ENCODE measurements around the gene AIG1. TPM values are rescaled to one million over a fixed set of nuclear protein-coding genes. Genes with fewer than 3 reads are reported as not detected.
"Not testable (repeated sequence)": the region's sequence is repeated elsewhere in the genome, so short reads cannot be mapped to it uniquely, and the experiment has no call there.

AIG1 gene
- total and polyA plus RNA-seq, 2 experiments from 2014 or later, result 44.7 to 46.9 TPM

- in situ Hi-C loops (cut with MboI), result no loop called here
- Histone ChIP-seq H3K4me2 (ENCODE audit: unreplicated experiment) (no peak overlapping the region), H3K27ac (no peak overlapping the region), H3F3A (ENCODE audit: insufficient read depth) (no peaks in the 10 kb centered on the region), H3K4me1 (ENCODE audit: insufficient read depth) (no peaks in the 10 kb centered on the region; the same call in 1 of the 2 replicates), H3K4me3 (no peak overlapping the region), H3K27me3 (replicated peaks; ENCODE audit: insufficient read depth) (no peaks in the 10 kb centered on the region), H3K9ac (no peak overlapping the region), H2AFZ (no peak overlapping the region), H3K79me2 (ENCODE audit: insufficient read depth) (no peaks in the 10 kb centered on the region), H3K36me3 (ENCODE audit: low read depth) (no peaks in the 10 kb centered on the region), H3K9me3 (ENCODE audit: low read depth) (no peaks in the 10 kb centered on the region), H4K20me1 (ENCODE audit: insufficient read depth) (no peaks in the 10 kb centered on the region), H3K9me2 (ENCODE audit: insufficient read depth) (no peaks in the 10 kb centered on the region)
- peak; percentile 32 for DNase-seq
- 8 to 15% methylated on average over 2 of the region's 2 CpGs for WGBS, 2 experiments (ENCODE audit: low coverage in 1 of 2, low lambda C conversion rate in 2 of 2, missing lambda C conversion rate in 2 of 2)
- TF ChIP-seq EZH2phosphoT487 (IDR thresholded peaks at IDR 0.05; ENCODE audit: insufficient read depth, low read depth) (no peak), EZH2 (IDR thresholded peaks at IDR 0.05; ENCODE audit: insufficient read depth, poor library complexity, severe bottlenecking) (no peak)
Observed at GRCh38 chr6:143167224-143167623, 106.5 kb downstream of the AIG1 start.

DNA sequence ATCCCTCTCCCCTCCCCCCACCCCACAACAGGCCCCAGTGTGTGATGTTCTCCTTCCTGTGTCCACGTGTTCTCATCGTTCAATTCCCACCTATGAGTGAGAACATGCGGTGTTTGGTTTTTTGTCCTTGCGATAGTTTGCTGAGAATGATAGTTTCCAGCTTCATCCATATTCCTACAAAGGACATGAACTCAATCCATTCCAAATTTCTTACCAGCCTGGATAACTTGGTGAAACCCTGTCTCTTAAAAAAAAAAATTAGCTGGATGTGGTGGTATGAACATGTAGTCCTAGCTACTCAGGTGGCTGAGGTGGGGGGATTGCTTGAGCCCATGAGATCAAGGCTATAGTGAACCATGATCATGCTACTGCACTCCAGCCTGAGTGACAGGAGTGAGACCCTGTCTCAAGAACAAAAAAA, 107.7 kb downstream of the AIG1 start:
- H3K27ac ChIP-seq; H3K36me3 ChIP-seq (ENCODE audit: low read depth); H3K79me2 ChIP-seq (ENCODE audit: insufficient read depth); H3K9me2 ChIP-seq (ENCODE audit: insufficient read depth); H3K4me2 ChIP-seq (ENCODE audit: unreplicated experiment); DNase-seq; H2AFZ ChIP-seq; H3F3A ChIP-seq (ENCODE audit: insufficient read depth); H3K4me1 ChIP-seq (ENCODE audit: insufficient read depth); H3K27me3 ChIP-seq (replicated peaks; ENCODE audit: insufficient read depth); H3K9me3 ChIP-seq (ENCODE audit: low read depth); H4K20me1 ChIP-seq (ENCODE audit: insufficient read depth); H3K9ac ChIP-seq; in situ Hi-C loops (cut with MboI); H3K4me3 ChIP-seq: not testable (repeated sequence)
- WGBS, 2 experiments (ENCODE audit: low coverage in 1 of 2, low lambda C conversion rate in 2 of 2, missing lambda C conversion rate in 2 of 2), result 97 to 98% methylated on average over 4 of the region's 4 CpGs

DNA sequence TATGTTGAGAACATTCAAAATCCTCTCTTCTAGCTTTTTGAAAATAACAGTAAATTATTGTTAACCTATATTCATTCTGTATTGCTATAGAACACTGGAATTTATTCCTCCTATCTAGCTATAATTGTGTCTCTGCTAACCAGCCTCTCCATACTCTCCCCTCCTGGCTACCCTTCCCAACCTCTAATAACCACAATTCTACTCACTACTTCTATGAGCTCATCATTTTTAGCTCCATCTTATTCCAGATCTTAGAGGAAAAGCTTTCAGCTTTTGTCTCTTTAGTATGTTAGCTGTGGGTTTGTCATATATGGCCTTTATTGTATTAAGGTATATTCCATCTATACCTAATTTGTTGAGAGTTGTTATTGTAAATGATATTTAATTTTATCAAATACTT, 108.8 kb downstream of the AIG1 start:
- H2AFZ ChIP-seq, result no peak overlapping the region
- H3K27me3 ChIP-seq (replicated peaks; ENCODE audit: insufficient read depth), result no peaks in the 10 kb centered on the region
- TF ChIP-seq EZH2phosphoT487 (IDR thresholded peaks at IDR 0.05; ENCODE audit: insufficient read depth, low read depth) (no peak), EZH2 (IDR thresholded peaks at IDR 0.05; ENCODE audit: insufficient read depth, poor library complexity, severe bottlenecking) (no peak)
- no peak overlapping the region for H3K27ac ChIP-seq
- no peaks in the 10 kb centered on the region; the same call in 1 of the 2 replicates for H3K4me1 ChIP-seq (ENCODE audit: insufficient read depth)
- H3K9me3 ChIP-seq (ENCODE audit: low read depth), result no peaks in the 10 kb centered on the region
- H3K4me3 ChIP-seq, result no peak overlapping the region
- H3K9me2 ChIP-seq (ENCODE audit: insufficient read depth), result no peaks in the 10 kb centered on the region
- in situ Hi-C loops (cut with MboI), result no loop called here
- no peak overlapping the region for H3K9ac ChIP-seq
- H3K79me2 ChIP-seq (ENCODE audit: insufficient read depth), result no peaks in the 10 kb centered on the region
- no peaks in the 10 kb centered on the region for H3F3A ChIP-seq (ENCODE audit: insufficient read depth)
- H3K36me3 ChIP-seq (ENCODE audit: low read depth), result 0 out of 2 replicates have a peak, but pooled peaks cover 3% of the 10 kb centered on the region
- H4K20me1 ChIP-seq (ENCODE audit: insufficient read depth), result no peaks in the 10 kb centered on the region
- no peak for DNase-seq
- no peak overlapping the region for H3K4me2 ChIP-seq (ENCODE audit: unreplicated experiment)

DNA sequence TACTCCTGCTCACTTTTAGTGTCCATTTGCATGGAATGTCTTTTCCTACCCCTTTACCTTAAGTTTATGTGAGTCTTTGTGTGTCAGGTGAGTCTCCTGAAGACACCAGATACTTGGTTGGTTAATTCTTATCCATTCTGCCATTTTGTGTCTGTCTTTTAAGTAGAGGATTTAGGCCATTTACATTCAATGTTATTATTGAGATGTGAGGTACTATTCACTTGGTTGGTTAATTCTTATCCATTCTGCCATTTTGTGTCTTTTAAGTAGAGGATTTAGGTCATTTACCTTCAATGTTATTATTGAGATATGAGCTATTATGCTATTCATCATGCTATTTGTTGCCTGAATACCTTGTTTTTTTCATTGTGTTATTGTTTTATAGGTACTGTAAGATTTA, 113.8 kb downstream of the AIG1 start:
- no peak for TF ChIP-seq EZH2phosphoT487 (IDR thresholded peaks at IDR 0.05; ENCODE audit: insufficient read depth, low read depth)
- no peak for TF ChIP-seq EZH2 (IDR thresholded peaks at IDR 0.05; ENCODE audit: insufficient read depth, poor library complexity, severe bottlenecking)
- H3K27me3 ChIP-seq (replicated peaks; ENCODE audit: insufficient read depth), result no peaks in the 10 kb centered on the region
- no peaks in the 10 kb centered on the region for H3K79me2 ChIP-seq (ENCODE audit: insufficient read depth)
- no peaks in the 10 kb centered on the region for H3K9me2 ChIP-seq (ENCODE audit: insufficient read depth)
- H3K9ac ChIP-seq, result no peak overlapping the region
- H3K4me2 ChIP-seq (ENCODE audit: unreplicated experiment), result no peak overlapping the region
- no peak overlapping the region for H3K27ac ChIP-seq
- H4K20me1 ChIP-seq (ENCODE audit: insufficient read depth), result no peaks in the 10 kb centered on the region
- 0 out of 2 replicates have a peak, but pooled peaks cover 3% of the 10 kb centered on the region for H3K36me3 ChIP-seq (ENCODE audit: low read depth)
- H3F3A ChIP-seq (ENCODE audit: insufficient read depth), result peaks cover 9% of the 10 kb centered on the region; the same call in 1 of the 2 replicates
- no peaks in the 10 kb centered on the region for H3K9me3 ChIP-seq (ENCODE audit: low read depth)
- H3K4me3 ChIP-seq, result no peak overlapping the region
- in situ Hi-C loops (cut with MboI), result no loop called here
- H2AFZ ChIP-seq, result no peak overlapping the region
- peaks cover 10% of the 10 kb centered on the region for H3K4me1 ChIP-seq (ENCODE audit: insufficient read depth)
- DNase-seq, result no peak

DNA sequence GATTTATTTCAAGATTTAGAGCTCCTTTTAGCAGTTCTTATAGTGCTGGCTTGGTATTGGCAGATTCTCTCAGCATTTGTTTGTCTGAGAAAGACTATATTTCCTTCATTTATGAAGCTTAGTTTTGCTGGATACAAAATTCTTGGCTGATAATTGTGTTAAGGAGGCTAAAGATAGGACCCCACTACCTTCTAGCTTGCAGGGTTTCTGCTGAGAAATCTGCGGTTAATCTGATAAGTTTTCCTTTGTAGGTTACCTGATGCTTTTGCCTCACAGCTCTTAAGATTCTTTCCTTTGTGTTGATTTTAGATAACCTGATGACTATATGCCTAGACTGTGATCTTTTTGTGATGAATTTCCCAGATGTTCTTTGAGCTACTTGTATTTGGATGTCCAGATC, 114.3 kb downstream of the AIG1 start:
- H3K4me3 ChIP-seq, result no peak overlapping the region
- in situ Hi-C loops (cut with MboI), result no loop called here
- 93 to 97% methylated on average over 1 of the region's 1 CpG for WGBS, 2 experiments (ENCODE audit: low coverage in 1 of 2, low lambda C conversion rate in 2 of 2, missing lambda C conversion rate in 2 of 2)

More for the DNA sequence above, 114.3 kb downstream of the AIG1 start:
- H3K4me2 ChIP-seq (ENCODE audit: unreplicated experiment), result no peak overlapping the region
- no peaks in the 10 kb centered on the region for H3K9me3 ChIP-seq (ENCODE audit: low read depth)
- H3F3A ChIP-seq (ENCODE audit: insufficient read depth), result peaks cover 9% of the 10 kb centered on the region; the same call in 1 of the 2 replicates
- 0 out of 2 replicates have a peak, but pooled peaks cover 3% of the 10 kb centered on the region for H3K36me3 ChIP-seq (ENCODE audit: low read depth)
- H3K9me2 ChIP-seq (ENCODE audit: insufficient read depth), result no peaks in the 10 kb centered on the region
- H3K27ac ChIP-seq, result no peak overlapping the region
- H3K9ac ChIP-seq, result no peak overlapping the region
- TF ChIP-seq EZH2phosphoT487 (IDR thresholded peaks at IDR 0.05; ENCODE audit: insufficient read depth, low read depth) (no peak), EZH2 (IDR thresholded peaks at IDR 0.05; ENCODE audit: insufficient read depth, poor library complexity, severe bottlenecking) (no peak)
- no peaks in the 10 kb centered on the region for H3K27me3 ChIP-seq (replicated peaks; ENCODE audit: insufficient read depth)
- peaks cover 10% of the 10 kb centered on the region for H3K4me1 ChIP-seq (ENCODE audit: insufficient read depth)
- H2AFZ ChIP-seq, result no peak overlapping the region
- no peak for DNase-seq
- no peaks in the 10 kb centered on the region for H4K20me1 ChIP-seq (ENCODE audit: insufficient read depth)
- no peaks in the 10 kb centered on the region for H3K79me2 ChIP-seq (ENCODE audit: insufficient read depth)

Data from GM23248 (cell line).